Activated T-cell treated with anti-CD3 and anti-CD28 coated beads, Interleukin-2, amount 50 U/mL, for 48 hours (primary cell): Measurements from ENCODE around the gene RXYLT1.
"Not testable (repeated sequence)": the region's sequence is repeated elsewhere in the genome, so short reads cannot be mapped to it uniquely, and the experiment has no call there.

Experiments used
- DNase-seq, 2 experiments: peaks; one replicate each; pipeline ENCODE4 v3.0.0-alpha.2; 2020

RXYLT1 gene

DNA sequence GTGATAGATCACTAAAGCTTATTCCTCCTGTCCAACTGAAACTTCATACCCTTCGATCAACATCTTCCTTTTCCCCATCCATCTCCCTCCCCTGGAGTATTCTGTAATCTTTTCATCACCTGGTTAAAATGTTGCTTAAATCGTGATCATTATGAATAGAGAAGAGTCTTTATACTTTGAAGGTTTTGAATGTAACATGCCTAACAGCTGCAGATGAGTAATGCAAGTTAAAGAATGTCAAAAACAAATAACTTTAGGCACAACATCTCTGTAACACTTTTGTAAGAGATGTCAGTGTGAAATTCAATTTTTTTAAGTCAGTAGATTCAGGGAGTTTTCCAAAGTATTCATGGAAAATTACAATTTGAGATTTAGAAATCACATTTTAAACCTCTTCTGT, 25.0 kb downstream of the RXYLT1 start:
- no peak for DNase-seq

DNA sequence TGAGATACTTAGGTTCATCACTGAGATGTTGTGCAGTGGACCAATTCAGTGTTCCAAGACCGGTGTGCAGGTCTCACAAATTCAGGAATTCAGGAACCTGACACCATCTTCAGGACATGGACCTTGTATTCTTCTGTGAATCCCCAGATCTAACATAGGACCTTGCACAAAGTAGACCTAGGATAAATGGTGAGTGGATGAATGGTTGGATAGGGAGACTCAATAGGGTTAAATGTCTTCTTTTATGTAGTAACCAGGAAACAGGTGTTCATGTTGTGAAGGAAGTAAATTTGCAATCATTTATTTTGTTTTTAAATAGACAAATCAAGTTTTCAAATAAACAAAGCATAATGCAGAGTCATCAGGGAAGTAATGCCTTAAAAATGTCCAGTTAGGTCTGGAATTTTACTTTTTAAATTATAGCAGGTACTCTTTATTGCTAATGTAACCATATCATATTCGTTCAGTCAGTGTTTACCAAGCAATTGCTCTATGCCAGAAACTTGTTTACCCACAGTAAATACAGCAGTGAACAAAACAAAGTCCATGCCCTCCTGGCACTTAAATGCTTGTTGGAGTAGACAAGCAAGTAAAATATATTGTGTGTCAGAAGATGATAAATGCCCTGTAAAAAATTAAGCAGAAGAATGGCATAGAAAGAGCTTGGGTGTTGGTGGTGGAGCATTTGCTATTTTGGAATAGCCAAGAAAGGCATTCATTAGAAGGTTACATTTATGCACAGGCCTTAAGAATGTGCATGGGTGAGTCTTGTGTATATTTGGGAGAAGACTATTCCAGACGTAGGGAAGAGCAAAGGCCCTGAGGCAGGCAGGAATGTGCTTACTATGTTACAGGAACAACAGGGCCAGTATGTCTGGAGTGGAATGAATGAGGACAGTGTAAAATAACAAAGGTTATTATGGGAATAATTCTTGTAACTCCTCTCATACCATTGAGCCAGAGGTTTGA, 26.3 kb downstream of the RXYLT1 start:
- no peak for DNase-seq

DNA sequence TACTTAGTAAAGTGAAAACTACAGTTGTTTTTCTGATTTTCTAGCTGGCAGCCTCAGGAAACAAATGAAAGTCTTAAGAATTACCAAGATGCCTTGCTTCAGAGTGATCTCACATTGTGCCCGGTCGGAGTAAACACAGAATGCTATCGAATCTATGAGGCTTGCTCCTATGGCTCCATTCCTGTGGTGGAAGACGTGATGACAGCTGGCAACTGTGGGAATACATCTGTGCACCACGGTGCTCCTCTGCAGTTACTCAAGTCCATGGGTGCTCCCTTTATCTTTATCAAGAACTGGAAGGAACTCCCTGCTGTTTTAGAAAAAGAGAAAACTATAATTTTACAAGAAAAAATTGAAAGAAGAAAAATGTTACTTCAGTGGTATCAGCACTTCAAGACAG, 28.9 kb downstream of the RXYLT1 start:
- DNase-seq: no peak

DNA sequence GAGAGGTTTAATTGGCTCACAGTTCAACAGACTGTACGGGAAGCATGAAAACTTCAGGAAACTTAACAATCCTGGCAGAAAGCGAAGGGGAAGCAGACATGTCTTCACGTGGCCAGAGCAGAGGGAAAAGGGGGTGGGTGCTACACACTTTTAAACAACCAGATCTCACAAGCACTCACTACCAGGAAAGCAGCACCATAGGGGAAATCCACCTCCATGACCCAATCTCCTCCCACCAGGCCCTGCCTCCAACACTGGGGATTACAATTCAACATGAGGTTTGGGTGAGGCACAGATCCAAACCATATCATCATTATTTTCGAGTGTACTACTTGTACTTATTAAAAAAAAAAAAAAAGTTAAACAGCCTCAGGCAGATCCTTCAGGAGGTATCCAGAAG, 29.9 kb downstream of the RXYLT1 start:
- no peak for DNase-seq

DNA sequence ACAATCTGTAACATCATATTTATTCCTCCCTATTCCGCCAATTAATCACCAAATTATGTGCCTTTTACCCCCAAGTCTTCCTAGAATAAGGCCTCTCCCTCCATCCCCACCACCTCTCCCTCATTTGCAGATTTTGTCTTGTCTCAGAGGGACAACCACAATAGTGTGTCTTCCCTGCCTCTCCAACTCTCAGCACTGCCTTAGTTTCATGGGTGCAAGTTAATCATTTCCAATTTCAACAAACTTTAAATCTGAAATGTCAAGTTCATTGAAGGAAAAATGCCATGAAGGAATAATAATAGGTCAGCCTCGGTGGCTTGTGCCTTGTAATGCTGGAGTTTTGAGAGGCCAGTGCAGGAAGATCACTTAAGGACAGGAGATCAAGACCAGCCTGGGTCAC, 31.6 kb downstream of the RXYLT1 start:
- no peak for DNase-seq

DNA sequence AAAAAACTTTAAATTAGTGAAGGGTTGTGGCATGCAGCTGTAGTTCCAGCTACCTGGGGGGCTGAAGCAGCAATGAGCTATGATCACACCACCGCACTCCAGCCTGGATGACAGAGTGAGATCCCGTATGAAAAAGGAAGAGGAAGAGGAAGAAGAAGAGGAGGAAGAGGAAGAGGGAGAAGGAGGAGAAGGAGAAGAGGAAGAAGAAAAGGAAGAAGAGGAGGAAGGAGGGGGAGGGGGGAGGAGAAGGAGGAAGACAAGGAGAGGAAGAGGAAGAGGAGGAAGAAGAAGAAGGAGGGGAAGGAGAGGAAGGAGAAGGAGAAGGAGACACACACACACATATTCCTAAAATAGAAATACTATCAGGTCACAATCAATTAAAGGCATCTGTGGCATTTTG, 32.0 kb downstream of the RXYLT1 start:
- no peak for DNase-seq

DNA sequence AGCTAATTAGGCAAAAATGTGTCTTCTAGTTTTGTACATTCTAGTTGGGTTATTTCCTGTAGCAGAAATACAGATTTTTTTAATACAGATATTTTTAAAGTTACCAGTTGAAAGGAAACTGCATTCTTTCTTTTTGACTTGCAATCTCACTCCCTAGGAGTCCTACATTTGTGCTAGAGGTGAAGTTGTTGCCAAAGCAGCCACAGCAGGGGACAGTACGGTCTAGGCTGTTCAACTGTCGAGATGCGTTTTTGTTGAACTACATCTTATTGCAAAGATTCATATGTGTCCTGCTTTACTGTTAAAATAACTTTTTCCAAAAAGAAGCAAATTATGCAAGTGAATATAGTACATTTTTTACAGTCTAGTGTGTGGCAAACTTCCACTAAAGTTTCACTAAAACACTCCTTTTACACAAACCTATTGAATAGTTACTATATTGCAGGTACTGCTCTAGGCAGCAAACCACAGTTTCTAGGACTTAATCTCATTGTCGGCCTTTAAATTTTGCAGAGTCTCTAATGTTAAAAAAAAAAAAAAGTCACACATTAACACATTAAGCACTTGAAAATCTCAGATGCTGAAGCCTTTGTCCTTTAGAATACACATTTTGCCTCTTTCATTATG, 34.5 kb downstream of the RXYLT1 start:
- DNase-seq: no peak

DNA sequence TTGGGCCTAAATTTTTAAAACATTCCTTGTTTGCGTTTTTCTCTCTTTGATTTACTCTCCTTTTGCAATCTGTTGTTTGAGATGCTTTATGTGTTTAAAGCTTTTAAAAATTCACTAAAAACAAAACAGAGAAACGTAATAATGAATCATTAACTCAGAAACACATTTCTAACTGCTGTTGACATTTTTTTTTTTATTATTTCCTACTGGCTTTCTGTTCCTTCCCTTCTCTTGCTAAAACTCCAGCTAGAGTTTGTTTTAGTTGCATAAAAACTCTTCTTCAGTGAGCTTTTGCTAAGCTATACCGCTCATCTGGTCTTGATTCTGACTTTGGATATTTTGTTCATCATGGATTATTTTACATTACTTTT, 35.8 kb downstream of the RXYLT1 start:
- DNase-seq: no peak

DNA sequence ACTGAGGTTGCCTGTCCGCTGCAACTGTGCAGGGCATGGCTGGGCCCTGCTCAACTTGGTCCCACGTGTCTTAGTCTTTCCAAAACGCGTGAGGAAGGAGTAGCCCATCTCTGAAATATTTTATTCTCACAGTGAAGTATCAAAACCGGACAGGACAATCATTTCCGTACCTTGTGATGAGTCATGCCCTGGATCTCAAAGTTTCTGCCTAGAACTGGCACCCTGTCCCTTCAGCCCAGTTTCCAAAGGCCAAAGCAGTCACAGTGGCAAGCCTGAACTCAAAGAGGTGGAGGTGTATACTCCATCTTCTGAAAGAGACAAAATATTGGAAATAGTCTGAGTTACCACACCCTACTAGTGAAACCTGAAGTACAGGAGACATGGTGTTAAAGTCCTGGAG, 36.3 kb downstream of the RXYLT1 start:
- DNase-seq: no peak

DNA sequence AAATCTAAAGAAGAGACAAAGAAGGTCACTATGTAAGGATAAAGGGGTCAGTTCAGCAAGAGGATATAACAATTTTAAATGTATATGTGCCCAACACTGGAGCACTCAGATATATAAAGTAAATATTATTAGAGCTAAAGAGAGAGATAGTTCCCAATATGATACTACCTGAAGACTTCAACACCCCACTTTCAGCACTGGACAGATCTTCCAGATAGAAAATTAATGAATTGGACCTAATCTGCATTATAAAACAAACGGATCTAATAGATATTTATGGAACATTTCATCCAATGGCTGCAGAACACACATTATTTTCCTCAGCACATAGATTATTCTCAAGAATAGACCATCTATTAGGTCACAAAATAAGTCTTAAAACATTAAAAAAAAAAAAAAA, 40.7 kb downstream of the RXYLT1 start:
- no peak for DNase-seq

DNA sequence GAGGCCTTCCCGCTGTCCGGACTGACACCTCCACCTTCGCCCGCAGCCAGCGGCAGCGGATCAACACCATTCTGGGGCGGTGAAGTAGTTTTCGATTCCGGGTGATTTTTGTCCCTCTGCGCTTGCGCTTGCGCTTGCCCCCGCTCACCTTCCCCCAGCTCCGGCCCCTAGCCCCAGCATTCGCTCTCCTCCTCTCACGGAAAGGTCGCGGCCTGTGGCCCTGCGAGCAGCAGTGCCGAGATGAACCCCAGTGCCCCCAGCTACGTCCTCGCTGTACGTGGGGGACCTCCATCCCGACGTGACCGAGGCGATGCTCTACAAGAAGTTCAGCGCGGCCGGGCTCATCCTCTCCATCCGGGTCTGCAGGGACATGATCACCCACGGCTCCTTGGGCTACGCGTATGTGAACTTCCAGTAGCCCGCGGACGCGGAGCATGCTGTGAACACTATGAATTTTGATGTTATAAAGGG, 42.1 kb downstream of the RXYLT1 start:
- DNase-seq: peak in 1 of 2 experiments; percentile 28

DNA sequence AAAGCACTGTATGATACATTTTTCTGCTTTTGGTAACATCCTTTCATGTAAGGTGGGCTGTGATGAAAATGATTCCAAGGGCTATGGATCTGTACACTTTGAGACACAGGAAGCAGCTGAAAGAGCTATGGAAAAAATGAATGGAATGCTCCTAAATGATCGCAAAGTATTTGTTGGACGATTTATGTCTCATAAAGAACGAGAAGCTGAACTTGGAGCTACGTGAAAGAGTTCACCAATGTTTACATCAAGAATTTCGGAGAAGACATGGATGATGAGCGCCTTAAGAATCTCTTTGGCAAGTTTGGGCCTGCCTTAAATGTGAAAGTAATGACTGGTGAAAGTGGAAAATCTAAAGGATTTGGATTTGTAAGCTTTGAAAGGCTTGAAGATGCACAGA, 42.6 kb downstream of the RXYLT1 start:
- no peak for DNase-seq

DNA sequence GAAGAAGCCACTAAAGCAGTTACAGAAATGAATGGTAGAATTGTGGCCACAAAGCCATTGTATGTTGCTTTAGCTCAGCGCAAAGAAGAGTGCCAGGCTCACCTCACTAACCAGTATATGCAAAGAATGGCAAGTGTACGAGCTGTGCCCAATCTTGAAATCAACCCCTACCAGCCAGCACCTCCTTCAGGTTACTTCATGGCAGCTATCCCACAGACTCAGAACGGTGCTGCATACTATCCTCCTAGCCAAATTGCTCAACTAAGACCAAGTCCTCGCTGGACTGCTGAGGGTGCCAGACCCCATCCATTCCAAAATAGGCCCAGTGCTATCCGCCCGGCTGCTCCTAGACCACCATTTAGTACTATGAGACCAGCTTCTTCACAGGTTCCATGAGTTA, 43.3 kb downstream of the RXYLT1 start:
- DNase-seq: no peak

DNA sequence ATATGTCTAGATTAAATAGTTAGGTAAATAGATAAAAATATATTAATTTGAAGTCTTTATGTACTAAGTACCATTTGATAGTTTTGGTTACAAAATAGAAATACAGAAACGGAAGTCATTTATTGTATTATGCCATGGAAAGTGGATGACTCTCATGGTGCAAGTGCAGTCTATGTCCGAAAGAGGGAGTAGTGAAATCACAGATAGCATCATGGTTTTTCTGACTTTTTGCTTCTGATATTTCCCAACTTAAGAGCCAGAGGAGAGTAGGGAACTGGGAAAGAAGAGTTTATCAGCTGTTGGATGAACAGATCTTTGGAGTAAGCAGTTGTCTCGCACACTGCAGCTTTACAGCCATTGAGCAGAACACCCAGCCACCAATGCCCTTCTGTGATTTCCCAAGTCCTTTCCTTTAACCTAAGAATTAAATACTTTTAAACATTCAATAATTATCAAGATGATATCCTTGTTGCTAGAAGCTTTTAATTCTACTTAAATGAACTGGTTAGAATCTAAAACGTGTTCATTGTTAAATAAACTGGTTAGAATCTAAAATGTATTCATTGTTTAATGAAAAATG, 46.4 kb downstream of the RXYLT1 start:
- DNase-seq: no peak

DNA sequence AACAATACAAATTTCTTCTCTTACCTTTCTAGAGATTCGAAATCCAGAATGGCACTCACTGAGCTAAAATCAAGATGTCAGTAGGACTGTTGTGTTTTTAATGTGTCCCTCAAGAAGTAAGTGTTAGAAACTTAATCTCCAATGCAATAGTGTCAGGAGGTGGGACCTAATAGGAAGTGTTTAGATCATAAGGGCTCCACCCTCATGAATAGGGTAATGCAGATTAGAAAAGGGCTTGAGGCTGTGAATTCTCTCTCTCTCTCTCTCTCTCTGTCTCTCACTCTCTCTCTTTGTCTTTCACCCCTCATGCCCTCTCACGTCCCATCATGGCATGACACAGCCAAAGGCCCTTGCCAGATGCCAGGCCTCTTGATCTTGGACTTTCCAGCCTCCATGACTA, 49.2 kb downstream of the RXYLT1 start:
- no peak for DNase-seq

DNA sequence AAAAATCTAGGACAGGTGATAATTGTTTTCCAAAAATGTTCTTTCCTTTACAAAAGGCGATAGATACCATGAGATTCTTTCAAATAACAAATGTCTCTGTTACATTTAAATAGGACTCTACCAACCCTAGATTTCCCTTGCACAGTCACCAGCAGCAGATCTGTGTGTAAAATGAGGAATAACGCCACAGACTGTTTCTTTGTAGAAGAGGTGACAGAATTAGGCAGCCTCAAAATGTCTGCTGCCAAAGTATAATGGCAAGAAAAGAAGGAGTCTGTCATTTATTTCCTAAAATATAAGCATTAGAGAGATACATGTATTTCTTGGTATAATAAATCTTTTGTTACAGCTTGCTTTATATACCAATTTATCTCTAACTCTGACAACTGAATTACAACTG, 56.3 kb downstream of the RXYLT1 start:
- DNase-seq: no peak

DNA sequence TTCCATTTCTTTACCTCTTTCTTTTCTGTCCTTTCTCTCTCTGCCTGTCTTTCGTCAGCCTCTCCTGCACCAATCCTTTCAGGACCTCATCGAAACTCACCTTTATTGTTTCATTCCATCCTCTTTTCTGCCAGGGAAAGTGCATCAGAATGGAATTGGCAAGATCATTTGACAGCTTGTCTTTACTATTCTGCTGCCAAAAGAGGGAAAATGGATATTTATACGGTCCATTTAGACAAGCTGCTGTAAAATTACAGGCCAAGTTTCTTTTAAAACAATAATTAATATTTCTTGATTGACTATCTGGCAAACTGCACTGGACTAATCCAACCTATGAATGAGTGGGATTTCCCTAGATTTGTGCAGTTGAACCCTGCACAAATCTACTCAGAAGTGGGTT, 57.2 kb downstream of the RXYLT1 start:
- DNase-seq: no peak

DNA sequence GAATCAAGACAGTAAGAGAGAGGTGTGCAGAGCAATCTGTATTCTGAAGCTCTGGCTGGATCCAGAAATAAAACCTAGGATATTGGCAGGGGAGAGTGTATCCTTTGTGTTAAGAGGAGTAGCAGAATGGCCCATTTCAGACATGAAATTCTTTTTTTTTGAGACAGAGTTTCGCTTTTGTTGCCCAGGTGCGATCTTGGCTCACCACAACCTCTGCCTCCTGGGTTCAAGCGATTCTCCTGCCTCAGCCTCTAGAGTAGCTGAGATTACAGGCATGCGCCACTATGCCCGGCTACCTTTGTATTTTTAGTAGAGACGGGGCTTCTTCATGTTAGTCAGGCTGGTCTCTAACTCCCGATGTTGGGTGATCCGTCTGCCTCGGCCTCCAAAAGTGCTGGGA, 58.7 kb downstream of the RXYLT1 start:
- DNase-seq: no peak

DNA sequence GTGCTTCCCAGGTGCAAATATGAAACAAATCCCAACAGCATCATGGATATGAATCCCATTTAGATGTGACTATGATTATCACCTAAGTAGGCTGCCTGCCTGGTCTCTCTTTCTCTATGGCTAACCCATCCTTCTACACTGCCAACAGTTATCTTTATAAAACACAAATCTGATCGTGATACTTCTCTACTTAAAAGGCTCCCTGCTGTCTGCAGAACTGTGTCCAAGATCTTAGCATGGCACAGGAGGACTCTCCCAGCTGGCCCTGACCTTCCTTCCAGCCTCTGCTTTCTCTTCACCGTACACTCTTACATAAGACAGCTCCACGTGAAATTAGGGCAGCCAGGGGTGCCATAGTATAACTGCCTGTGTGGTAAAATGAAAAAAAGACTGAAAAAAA, 61.3 kb downstream of the RXYLT1 start:
- DNase-seq: no peak

DNA sequence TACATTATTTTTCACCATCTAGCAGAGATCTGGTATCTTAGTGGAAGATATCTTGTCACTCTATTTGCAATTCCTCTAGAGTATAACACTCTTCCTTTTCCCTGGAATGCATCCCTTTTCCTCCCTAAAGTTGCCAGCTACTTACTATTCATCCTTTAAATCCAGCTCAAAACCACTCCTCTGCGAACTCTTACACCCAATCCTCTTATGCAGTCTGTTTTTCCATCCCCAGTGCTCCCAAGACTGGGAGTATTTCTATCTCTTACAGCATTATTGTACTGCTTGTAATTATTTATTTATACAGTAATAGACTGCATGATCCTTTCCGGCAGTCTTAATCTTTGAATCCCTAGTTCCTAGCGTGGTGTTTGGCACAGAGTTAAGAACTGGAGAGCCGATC, 61.9 kb downstream of the RXYLT1 start:
- no peak for DNase-seq

DNA sequence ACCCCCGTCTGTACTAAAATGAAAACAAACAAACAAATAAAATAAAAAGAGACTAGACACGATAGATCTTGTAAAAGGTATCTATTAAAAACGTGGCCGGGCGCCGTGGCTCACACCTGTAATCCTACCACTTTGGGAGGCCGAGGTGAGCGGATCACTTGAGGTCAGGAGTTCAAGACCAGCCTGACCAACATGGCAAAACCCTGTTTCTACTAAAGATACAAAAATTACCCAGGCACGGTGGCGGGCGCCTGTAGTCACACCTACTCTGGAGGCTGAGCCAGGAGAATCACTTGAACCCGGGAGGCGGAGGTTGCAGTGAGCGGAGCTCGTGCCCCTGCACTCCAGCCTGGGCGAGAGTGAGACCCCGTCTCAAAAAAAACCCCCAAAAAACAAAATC, 63.0 kb downstream of the RXYLT1 start:
- DNase-seq: not testable (repeated sequence)

DNA sequence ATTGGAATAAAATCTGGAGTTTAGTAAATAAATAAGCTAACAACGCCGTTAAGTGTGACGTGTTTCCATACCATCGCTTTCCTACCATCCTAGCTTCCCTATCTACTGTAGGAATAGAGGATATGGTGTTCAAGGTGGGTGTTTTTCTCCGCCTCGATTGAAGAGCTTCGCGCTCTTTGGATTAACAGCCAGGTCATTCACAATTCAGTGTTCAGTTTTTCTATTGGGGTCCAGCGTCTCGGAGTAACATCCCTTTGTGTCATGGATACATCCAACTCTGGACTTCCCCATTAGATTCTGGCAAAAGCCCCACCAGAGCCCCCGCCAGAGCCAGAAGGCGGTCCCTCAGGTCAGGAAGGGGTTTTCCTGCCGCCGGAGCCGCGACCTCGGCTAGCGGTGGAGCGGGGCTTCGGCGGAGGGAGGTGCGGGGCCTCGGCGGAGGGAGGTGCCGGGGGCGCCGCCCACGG, 63.6 kb downstream of the RXYLT1 start:
- no peak for DNase-seq

DNA sequence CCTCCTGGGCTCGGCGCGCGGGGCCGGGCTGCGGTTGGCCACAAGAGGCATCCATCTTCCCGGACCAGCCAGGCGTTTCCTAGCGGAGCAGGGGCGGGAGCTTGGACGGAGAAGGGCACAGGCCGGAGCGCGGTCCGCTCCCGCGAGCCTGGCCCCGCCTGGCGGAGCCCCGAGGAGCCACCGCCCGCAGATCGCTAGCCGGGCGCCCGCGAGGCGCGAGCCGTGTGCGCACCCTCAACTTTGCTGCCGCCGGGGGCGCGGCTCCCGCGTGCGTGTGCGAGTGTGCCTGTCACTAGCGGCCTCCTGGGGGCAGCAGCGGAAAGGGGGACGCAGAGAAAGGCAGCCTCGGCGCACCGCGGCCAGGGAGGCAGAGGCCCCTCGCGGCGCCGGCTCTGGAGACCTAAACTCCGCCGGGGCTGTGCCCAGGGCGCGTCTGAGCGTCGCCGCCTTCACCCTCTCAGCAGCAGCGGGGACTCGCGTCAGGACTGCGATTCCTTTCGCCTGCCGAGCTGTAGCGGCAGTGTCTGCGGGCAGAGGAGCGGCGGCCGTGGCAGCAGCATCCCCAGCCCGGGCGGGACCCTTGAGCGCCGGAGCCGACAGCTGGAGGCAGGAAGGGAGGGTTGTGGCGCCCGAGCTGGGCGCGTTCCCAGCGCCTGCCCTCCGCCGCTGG, 64.1 kb downstream of the RXYLT1 start:
- DNase-seq: peak; percentile 85 to 88
